Activated CD4-positive, alpha-beta T cell treated with anti-CD3 and anti-CD28 coated beads, Interleukin-2, amount 50 U/mL, for 24 hours (primary cell): Measurements from ENCODE around the gene RFFL.

Source experiments
- DNase-seq, 2 donors: peaks; one replicate each; pipeline ENCODE4 v3.0.0-alpha.2; 2020; ENCODE audit warnings: low read depth in 1 of 2, low spot score in 1 of 2

Gene RFFL

GRCh38 chr17:35081638-35082037, 18.1 kb upstream of the RFFL start:
- DNase-seq = no peak

GRCh38 chr17:35080536-35080935, 17.0 kb upstream of the RFFL start:
- no peak for DNase-seq

- DNase-seq = no peak
Observed at GRCh38 chr17:35079547-35080423, 16.3 kb upstream of the RFFL start.

- DNase-seq = no peak
Observed at GRCh38 chr17:35076874-35077273, 13.4 kb upstream of the RFFL start.

- no peak for DNase-seq
Observed at GRCh38 chr17:35074711-35075707, 11.5 kb upstream of the RFFL start.

GRCh38 chr17:35073991-35074627, 10.6 kb upstream of the RFFL start:
- DNase-seq = peak in 1 of 2 donors; percentile 20

GRCh38 chr17:35073183-35073790, 9.8 kb upstream of the RFFL start:
- no peak for DNase-seq

- no peak for DNase-seq
Observed at GRCh38 chr17:35069311-35069710, 5.8 kb upstream of the RFFL start.

GRCh38 chr17:35068249-35068648, 4.7 kb upstream of the RFFL start:
- no peak for DNase-seq

- DNase-seq = no peak
Observed at GRCh38 chr17:35065880-35066279, 2.4 kb upstream of the RFFL start.

GRCh38 chr17:35064516-35065215, 1.2 kb upstream of the RFFL start:
- no peak for DNase-seq

GRCh38 chr17:35062308-35062707, 1.2 kb downstream of the RFFL start:
- no peak for DNase-seq

- no peak for DNase-seq
Observed at GRCh38 chr17:35057332-35057915, 6.1 kb downstream of the RFFL start.

- no peak for DNase-seq
Observed at GRCh38 chr17:35056013-35056412, 7.5 kb downstream of the RFFL start.

GRCh38 chr17:35053204-35053603, 10.3 kb downstream of the RFFL start:
- DNase-seq = no peak

GRCh38 chr17:35052780-35053179, 10.7 kb downstream of the RFFL start:
- DNase-seq = no peak

GRCh38 chr17:35052241-35052610, 11.3 kb downstream of the RFFL start:
- no peak for DNase-seq

GRCh38 chr17:35051579-35052240, 11.8 kb downstream of the RFFL start:
- DNase-seq = no peak

- DNase-seq = peak in 1 of 2 donors; percentile 20
Observed at GRCh38 chr17:35051183-35051578, 12.3 kb downstream of the RFFL start.
